Stimulated activated naive CD4-positive, alpha-beta T cell treated with Interleukin-2 at 50 U/mL for 16 hours (primary cell): ENCODE results near the gene GEN1.

Source experiments
- DNase-seq: peaks from one replicate; lab custom pipeline; 2025; lab: John Stamatoyannopoulos, UW

The GEN1 gene

DNA sequence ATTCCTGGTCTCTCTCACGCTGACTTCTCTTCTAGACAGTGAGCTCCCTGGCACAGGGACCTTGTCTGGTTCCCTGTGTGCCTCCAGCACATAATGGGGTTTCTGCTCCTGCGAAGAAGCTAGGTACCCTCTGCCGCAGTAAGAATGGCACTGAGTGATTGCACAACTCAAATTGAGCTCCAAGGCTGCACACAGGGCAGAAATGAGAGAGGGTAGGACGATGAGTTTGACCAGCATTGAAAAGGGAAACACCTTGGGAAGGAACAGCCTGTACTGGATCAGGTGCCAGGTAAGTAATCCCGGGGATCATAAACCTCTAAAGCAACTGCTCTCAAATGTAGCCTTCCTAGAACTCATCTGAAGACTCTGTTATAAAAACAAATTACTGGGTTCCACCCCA lies 41.4 kb downstream of the GEN1 start:
- no peak for DNase-seq

DNA sequence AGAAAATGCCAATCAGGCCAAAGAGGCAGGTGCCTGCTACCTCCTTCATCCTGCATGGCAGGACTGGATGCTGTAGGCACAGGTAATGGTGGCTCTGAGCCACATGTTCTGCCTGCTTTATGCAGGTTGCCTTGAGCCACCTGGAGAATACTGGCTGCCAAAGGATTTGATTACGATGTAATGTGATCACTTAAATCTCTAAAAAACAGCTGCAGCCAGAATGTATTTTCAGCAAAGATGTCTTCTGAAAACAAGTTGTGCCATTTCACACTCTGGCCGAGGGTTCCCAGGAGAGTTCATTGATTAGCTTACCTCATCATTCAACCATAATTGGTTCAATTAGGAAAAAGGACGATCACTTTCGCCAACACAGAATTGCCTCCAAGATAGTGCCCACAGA lies 44.4 kb downstream of the GEN1 start:
- DNase-seq, result no peak

DNA sequence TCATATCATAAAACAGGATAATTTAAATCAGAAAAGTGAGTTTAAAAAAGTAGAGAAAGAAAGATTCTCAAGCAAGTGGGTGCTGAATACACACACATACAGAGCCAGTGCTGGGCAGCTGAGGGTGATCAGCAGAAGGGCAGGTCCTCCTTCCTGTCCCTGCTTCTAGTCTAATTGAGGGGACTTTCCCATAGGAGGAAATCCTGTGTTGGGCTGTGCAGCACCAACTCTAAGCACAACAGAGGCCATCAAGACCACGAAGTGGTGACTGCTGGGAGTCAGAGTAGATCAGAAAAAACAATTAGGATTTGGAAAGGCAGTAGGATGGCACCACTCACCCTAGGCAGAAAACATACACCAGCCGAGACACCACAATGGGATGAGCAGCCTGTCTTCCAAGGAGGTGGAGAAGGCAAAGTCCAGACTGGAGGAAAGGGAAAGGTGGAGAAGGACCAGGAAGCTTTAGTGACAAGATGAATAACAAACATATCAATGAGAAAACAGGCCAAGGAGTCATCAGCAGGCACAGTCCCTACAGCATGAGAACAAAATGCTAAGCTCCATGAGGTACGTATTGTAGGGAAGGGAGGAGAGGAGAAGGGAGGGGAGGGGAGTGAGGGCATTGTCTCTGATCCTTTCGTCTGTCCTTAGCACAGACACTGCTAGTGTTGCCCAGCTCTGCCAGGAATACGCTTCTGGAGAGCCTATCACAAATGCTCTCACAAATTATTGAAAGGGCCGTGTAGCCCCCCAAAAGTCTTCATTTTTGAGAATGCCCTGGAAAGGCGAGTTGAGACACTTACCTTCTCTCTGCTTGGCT lies 45.6 kb downstream of the GEN1 start:
- no peak for DNase-seq

DNA sequence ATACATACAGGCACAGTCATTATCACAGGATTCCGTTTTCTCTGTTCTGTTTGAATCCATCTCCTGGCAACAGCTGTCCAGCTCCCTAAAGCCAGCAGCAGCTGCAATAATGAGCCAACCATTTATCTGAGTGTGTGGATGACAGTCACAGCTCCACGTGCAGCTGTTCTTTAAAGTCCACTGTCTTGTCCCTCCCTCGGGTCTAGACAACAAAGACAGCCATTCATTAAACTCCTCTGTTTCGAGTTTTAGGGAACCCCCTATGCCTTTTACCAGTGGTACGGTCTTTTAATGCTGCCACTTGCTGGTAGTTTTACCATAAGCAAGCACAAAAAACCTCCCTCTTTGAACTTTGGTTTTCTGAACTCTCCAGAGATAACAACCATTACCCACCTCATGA lies 46.3 kb downstream of the GEN1 start:
- no peak for DNase-seq

DNA sequence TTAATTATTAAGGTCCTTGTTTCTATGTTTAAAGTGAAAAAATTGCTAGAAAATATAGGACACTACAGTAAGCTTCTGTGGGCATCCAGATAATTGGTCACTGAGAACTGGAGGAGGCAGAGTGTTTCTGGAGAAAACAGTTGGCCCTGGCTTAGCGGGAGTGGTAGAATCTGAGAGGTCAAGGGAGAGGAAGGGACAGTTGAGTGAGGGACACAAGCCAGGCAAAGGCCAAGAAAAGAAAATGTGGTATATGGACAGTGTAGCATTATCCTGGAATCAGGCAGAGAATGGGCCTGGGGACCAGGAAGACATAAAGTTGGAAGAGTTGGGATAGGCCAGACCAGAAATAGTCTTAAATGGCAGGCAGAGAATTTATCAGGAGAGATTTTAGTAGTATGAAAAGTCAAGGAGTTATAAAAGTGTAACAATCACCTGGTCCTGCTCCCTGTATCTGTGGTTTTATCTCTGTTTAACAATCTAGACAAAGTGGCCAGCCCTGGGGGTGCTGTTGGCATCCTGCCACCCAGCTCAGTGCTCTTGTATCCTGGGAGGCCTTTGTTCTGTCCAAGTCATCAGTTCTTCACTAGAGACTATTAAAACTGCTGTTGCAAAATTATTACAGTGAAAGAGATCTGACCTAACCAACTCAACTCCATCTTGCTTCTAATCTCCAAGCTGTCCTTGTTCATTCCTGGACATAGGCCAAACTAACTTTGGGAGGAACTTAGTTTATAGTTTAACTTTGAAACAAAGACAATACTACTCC lies 46.9 kb downstream of the GEN1 start:
- no peak for DNase-seq

DNA sequence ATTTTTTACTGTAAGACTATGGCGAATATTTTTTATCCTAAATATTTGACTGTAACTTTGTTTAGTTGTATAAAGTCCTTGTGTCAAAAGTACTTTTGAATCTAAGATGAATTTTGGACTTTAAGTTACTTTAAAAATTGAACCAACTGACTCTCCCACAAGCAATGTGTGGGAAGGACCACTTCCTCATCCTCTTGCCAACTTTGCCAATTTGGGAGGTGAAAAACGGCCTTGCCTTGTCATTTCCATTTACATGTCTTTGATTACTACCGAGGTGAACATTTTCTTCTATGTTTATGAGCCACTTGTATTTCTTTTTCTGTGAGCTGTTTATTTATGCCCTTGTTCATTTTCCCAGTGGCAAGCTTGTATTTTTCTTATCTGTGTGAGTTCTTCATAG lies 49.6 kb downstream of the GEN1 start:
- DNase-seq, result no peak

DNA sequence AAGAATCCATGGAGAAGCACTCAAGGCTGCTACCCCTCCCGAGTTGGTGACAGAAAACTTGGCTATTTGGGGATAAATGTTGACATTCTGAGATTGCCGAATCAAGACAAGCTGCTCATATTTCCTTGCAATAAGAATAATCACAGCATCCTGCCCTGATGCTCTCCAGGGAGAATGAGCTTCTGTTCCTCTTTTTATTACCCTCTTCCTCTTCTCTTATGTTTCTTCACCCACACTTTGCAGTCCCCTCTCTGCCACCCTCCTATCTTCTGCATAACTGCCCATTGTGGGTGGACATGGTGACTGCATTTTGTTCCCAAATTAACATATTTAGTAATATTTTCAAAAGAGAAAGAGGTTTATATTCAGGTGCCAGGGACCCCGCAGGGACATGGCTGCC lies 50.4 kb downstream of the GEN1 start:
- DNase-seq, result no peak

DNA sequence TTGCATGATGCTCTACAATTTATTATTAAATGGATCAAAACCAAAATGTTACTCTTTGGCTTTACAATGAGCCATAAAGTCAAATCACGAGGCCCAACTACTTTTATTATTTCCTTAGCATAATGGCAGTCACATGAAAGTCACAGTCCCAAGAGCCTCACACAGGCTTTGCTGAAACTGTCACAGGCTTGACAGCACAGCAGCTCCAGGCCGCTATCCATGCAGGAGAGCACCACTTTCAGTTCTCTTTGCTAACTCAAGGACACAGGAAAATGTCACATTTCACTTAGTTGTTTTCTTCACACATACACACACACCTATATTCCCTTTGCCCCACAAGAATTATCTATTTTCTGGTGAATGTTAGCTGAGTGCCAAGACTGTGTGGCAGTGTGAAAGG lies 51.2 kb downstream of the GEN1 start:
- DNase-seq, result no peak

DNA sequence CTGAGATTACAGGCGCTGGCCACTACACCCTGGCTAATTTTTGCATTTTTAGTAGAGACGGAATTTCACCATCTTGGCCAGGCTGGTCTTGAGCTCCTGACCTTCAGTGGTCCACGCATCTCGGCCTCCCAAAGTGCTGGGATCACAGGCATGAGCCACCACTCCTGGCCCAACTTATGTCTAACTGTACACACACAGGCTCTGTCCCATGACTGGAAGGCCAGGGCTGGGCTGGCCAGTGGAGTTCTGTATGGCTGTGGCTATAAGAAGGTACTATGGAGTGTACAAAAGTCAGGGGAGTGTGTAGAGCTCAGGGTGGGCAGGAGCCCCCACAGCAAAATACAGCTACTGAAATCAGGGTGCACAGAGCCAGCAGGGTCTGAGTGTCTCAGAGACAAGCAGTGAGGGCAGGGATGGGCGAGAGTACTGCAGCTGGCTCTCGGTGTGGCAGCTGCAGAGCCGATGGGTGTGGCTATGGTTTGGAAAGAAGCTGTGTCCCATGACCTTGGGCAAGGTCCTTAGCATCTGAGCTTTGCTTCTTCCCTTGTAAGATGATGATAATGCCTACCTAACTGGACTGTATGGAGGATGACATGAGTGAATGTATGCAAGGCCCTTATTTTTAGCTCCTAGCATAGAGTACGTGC lies 51.9 kb downstream of the GEN1 start:
- DNase-seq, result no peak

DNA sequence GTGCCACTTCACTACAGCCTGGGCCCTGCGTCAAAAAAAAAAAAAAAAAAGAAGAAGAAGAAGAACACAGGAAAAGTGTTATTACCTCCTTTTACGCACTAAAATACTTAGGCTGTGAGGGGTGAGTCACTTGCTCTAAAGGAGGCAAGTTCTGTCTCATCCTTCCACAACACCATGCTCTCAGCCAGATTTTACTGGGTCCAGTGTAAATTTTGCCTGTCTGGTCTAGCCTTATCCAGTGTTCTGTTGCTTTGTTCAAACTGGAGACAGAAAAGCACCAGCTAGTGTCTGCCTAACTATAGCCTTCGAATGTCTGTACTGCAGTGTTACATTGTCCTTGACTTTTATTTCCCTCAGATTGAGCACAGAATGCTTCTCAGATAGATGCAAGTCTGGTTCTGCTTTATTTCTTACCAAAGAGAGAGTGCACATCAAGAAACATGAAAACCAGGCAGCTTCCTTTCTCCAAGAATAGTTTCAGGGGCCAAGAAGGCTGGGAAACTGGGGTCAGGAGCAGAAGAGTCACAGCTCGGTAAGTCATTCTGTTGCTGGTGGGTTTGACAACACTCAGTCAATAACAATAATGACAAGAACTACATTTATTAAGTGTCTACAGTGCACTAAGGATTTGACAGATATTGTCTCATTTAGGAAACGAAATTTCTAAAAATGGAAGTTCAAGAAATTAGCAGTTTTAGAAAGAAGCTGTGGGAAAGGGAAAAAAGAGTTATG lies 59.2 kb downstream of the GEN1 start:
- no peak for DNase-seq

DNA sequence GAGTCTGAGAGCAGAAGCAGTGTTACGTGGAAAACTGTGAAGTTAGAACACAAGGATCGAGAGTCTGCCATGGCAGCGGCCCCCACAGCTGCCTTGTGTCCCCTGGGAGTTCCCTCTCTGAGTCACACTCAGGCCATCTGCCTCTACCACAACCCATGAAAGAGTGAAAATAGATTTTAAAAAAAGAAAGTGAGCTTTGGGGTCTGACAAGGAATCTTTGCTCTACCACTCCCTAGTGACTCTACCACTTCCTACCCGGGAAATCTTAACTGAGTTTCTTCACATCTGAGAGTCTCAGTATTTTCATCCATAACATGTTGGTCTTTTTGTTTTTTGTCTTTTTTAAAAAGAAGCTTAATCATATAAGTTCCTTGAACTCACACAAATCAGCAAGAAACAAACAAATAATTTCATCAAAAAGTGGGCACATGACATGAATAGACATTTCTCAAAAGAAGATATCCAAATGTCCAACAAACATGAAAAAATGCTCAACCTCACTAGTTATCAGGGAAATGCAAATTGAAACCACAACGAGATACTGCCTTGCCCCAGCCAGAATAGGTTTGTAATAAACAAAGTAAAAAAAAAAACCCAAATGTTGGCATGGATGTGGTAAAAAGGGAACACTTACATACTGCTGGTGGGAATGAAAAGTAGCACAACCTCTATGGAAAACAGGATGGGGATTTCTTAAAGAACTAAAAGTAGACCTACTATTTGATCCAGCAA lies 60.0 kb downstream of the GEN1 start:
- no peak for DNase-seq

DNA sequence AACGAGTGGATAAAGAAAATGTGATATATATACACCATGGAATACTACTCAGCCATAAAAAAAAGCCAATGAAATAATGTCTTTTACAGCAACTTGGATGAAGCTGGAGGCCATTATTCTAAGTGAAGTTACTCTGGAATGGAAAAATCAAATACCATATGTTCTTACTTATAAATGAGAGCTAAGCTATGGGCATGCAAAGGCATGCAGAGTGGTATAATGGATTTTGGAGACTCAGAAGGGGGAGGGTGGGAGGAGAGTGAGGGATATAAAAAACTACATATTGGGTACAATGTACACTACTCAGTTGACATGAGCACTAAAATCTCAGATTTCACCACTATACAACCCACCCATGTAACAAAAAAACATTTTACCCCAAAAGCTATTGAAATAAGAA lies 60.7 kb downstream of the GEN1 start:
- DNase-seq, result no peak

DNA sequence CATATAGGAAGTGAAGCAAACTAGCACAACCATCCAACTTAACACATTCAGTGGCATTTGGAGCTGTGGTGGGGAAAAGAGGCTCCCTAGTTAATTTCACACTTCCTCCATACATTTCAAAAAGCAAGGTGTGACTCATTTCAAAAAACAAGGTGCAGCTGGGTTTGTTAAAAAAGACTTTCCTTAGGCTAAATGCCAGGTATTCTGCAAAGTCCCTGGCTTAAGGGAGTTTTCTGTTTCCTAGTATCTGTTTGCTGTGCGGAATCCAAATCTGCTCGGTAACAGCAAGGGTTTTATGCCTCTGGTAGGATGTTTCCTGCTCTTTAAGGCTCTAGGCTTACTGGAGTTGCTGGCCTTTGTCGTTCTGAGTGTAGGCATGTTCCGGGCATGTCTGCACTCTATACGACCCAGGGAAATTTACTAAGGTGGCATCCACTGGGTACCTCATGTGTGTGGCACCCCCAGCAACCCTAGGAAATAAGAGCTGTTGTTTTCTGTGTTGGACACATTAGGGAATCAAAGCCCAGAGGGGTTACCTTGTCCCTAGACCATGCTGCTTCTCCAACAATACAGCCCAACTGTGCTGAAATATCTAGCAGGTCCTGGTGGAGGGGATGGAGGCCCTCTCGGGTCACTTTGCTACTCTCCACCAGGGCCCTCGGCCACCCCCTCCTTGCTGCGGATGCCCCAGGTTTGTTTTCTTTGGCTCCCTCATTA lies 61.7 kb downstream of the GEN1 start:
- no peak for DNase-seq

DNA sequence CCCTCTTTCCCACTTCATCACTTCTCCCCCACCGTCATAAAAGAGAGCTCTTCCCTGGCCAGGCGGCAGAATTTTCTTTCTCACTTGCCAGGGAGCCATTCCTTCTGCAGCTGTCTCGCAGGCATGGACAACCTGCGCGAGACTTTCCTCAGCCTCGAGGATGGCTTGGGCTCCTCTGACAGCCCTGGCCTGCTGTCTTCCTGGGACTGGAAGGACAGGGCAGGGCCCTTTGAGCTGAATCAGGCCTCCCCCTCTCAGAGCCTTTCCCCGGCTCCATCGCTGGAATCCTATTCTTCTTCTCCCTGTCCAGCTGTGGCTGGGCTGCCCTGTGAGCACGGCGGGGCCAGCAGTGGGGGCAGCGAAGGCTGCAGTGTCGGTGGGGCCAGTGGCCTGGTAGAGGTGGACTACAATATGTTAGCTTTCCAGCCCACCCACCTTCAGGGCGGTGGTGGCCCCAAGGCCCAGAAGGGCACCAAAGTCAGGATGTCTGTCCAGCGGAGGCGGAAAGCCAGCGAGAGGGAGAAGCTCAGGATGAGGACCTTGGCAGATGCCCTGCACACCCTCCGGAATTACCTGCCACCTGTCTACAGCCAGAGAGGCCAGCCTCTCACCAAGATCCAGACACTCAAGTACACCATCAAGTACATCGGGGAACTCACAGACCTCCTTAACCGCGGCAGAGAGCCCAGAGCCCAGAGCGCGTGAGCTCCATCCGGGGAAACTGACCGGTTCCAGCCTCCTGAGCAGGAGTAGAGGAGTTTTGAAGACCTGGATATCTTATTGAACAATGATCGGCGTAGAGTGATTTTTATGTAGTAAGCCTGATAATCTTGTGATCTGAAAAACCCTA lies 62.7 kb downstream of the GEN1 start, which contains the start of gene MSGN1:
Gene MSGN1 (plus strand): TSS at position 65 of the 850 bp plus-strand sequence. CDS start 59 bp downstream, at position 124.
- DNase-seq, result no peak

DNA sequence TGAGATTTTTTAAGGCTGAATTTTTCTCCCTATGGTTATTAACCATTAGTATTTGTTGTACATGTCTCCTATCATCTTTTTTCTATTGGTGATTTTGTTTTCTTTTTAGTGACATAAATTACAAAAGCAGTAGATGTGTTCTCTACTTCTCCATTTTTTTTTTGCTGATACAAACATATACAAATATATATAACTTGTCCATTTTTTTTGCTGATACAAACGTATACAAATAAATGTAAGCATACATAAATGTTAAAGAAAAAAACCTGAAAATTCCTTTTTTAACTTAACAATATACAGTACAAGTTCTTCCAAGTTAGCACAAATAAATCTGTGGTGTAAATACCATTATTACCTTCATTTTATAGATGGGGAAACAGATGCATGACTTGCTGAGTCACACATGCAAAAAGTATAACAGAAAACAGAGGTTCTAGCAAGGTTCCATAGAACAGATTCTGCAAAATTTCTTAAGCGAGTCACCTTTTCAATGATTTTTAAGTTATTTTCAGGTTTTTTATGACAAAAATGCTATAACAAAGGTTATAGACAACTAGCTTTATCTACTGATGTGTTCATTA lies 64.4 kb downstream of the GEN1 start:
- no peak for DNase-seq

DNA sequence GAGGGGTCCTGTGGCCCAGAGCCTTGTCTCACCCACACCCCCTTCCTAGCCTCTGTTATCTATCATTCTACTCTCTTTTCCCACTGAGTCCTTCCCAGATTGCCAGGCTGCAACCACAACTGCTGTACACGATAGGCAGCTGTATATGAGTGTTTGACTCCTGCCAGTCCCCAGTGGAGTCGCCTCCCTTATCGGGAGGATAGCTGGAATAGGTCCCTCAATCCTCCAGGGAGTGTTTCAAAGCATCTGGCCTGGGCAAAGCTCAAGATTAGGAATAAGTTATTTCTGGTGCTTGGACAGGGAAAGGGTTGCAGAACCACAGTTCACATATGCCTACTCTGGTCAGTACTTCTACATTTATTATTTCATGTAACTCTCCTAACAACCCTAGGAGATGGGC lies 67.1 kb downstream of the GEN1 start:
- DNase-seq, result no peak

DNA sequence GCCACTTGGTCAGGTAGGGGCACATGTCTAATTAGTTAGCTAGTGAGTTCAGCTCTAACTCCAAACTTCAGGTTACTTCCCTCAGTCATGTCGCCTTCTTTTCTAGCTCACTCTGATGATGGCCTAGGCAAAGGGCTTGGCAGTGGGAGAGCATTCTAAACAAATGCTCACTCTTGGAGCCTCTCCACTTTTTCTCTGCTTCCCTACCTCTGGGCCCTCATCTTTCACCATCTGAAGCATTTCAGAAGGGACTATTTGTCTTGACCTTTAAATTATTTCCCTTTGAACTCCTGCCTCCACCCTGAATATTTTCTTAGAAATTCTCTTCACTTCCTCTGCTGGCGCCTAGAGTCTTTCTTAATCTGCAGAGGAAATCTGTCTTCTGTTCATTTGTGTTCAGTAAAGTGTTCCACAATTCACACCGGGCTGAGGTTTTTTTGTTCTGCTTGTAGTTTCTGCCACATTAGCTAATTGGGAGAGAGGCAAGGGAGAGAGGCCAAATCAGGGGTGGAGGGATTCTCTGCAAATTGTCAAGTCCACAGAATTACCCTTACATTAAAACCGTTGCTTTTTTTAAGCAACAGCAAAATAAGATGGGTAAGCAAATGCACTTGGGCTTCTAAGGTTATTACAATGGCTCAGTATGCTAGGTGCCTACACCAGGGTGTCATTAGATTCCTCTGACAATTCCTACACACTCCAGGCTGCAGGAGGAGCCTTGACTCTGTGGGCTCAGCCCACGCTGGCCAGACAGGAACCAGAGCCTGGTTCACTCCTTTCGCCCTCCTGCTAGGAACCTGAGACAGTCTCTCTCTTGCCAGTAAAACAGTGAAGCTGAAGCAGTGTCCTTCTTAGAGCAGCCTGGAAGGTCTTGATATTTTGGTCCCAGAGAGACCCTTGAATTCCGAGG lies 67.9 kb downstream of the GEN1 start:
- DNase-seq, result no peak

DNA sequence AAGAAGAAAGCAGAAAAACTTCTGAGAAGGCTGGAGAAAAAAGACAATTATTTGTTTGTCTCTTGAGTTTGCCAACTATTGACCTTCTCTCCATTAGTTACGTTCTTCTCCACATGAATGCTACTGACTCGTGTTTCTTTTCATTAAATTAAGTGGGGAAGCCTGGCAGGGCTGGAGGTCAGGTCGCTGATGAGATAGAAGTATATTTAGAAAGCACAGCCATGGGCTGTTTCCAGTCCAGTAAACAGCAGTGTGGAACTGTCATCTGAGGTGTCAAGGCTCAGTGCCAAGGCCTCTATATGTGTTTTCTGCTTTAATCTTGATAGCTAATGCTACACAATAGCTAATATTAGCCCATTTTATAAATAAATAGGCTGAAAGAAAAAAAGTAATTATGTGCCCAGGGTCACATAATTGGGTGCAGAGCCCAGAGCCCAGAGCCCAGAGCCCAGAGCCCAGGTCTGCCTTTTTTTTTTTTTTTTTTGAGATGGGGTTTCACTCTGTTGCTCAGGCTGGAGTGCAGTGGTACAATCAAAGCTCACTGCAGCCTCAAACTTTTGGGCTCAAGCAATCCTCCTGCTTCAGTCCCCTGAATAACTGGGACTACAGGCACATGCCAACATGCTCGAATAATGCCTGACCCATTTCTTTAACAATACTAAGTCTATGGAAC lies 68.6 kb downstream of the GEN1 start:
- no peak for DNase-seq
